ENCODE data around the gene TPGS2. TPM values are rescaled to one million over a fixed set of nuclear protein-coding genes. Genes with fewer than 3 reads are reported as not detected.
"Not testable (repeated sequence)": the region's sequence is repeated elsewhere in the genome, so short reads cannot be mapped to it uniquely, and the experiment has no call there.

The TPGS2 gene, protein sequence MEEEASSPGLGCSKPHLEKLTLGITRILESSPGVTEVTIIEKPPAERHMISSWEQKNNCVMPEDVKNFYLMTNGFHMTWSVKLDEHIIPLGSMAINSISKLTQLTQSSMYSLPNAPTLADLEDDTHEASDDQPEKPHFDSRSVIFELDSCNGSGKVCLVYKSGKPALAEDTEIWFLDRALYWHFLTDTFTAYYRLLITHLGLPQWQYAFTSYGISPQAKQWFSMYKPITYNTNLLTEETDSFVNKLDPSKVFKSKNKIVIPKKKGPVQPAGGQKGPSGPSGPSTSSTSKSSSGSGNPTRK
- 231 TPM for polyA plus RNA-seq (2012; ENCODE audit: insufficient read depth, insufficient read length)

DNA sequence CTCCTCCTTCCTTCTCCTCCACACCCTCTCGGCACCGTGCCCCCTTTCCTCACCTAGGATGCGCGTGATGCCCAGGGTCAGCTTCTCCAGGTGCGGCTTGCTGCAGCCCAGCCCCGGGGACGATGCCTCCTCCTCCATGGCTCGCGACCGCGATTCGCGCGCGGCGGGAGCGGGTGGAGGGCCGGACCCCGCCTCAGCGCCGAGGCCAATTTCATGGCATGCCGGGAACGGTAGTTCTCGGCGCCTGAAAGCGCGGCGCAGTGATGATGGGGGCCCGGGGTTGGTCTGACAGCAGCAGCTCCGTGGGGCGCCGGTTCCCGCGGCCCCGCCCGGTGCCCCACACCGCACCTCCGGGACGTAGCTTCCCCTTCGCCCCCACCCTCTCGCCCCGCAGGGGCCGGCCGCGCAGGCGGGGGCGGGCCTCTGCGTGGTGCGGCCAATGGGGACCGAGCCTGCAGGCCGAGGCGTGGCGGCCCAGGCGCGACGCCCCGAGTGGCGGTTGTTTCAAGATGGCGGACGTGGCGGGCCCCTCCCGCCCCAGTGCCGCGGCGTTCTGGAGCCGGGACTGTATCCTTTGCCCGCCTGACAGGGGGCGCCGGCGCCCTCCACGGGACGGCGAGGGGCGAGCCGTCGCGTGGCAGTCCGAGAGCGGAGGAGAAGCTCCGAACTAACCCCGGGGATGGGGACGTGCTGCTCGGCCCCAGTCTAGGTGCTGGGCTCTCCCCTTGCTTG, at the start of gene TPGS2, which contains the start of gene KIAA1328:
Gene TPGS2, minus strand, starts transcription at position 373 of the 732 bp plus-strand sequence. Its CDS starts 235 bp downstream, at position 138.
Gene KIAA1328, plus strand, starts transcription at position 498 of the 732 bp plus-strand sequence. Its CDS starts 12 bp downstream, at position 510.
- H3K4me3 ChIP-seq (ENCODE audit: low read length), result peak within 1 kb of the TSS; percentile 95
- DNase-seq (ENCODE audit: low read depth, low spot score), result peak; percentile 79

DNA sequence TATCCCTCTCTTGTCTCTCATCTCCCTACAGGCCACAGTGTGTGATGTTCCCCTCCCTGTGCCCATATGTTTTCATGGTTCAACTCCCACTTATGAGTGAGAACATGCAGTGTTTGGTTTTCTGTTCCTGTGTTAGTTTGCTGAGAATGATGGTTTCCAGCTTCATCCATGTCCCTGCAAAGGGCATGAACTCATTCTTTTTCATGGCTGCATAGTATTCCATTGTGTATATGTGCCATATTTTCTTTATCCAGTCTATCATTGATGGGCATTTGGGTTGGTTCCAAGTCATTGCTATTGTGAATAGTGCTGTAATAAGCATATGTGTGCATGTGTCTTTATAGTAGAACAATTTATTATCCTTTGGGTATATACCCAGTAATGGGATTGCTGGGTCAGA, 45.0 kb upstream of the TPGS2 start:
- H3K4me3 ChIP-seq (ENCODE audit: low read length); DNase-seq (ENCODE audit: low read depth, low spot score): not testable (repeated sequence)

DNA sequence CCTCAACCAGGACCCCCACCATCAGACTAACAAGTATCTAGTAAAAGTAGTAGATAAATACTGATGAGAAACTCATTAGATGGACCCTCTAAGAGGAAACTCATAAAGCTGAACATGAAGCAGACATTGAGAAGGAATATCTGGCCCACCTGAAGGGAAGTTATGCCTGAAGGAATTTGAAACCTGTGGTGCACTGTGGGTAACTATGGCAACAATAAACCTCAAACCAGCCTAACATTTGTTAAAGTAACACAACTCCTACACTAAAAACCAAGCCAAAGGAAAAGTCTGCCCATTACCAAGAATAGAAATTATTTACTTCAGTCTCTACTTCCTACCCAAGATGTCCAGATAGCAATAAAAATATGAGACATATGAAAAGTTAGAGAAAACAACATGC, 43.5 kb upstream of the TPGS2 start:
- no peak overlapping the region for H3K4me3 ChIP-seq (ENCODE audit: low read length)
- no peak for DNase-seq (ENCODE audit: low read depth, low spot score)

DNA sequence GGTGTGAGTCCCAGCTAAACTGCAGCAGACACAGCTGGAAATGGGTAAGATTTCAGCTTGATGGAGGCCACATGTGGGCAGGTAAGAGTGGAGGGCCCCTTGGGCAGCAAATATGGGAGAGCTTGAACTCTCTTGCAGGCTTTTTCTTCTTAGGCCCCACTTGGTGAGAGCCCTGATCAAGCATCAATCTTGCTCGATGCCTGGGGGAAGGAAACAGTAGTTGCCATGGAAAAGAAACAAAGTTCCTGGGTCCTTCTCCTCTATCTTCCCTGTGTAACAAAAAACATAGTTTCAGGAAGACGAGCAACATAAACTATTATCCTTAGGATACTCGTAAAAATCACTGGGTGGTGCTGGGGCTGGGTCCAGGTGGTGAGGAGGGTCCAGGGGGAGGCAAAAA, 43.0 kb upstream of the TPGS2 start:
- H3K4me3 ChIP-seq (ENCODE audit: low read length), result no peak overlapping the region
- no peak for DNase-seq (ENCODE audit: low read depth, low spot score)

DNA sequence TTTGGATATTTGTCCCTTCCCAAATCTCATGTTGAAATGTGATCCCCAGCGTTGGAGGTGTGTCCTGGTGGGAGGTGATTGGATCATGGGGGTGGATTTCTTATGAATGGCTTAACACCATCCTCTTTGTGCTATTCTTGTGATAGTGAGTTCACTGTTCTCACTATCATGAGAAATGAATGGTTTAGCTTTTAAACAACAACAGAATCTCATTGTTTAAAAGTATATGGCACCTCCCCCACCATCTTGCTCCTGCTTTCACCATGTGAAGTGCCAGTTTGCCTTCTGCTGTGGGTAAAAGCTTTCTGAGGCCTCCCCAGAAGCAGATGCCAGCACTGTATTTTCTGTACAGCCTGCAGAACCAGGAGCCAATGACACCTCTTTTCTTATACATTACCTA, 38.3 kb upstream of the TPGS2 start:
- no peak for DNase-seq (ENCODE audit: low read depth, low spot score)
- no peak overlapping the region for H3K4me3 ChIP-seq (ENCODE audit: low read length)

DNA sequence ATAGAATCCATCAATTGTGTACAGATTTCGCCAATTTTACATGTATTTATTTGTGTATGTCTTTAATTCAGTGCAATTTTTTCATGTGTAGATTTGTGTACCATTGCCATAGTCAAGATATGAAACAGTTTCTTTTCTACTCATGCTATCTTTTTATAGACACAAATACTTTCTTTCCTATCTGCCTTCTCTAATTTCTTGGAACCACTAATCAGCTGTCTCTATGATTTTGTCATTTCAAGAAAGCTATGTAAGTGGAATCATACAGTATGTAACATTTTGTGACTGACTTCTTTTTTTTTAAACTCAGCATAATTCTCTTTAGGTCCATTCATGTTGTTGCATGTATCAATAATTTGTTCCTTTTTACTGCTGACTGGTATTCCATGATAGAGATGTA, 33.4 kb upstream of the TPGS2 start:
- H3K4me3 ChIP-seq (ENCODE audit: low read length), result no peak overlapping the region
- DNase-seq (ENCODE audit: low read depth, low spot score), result no peak

DNA sequence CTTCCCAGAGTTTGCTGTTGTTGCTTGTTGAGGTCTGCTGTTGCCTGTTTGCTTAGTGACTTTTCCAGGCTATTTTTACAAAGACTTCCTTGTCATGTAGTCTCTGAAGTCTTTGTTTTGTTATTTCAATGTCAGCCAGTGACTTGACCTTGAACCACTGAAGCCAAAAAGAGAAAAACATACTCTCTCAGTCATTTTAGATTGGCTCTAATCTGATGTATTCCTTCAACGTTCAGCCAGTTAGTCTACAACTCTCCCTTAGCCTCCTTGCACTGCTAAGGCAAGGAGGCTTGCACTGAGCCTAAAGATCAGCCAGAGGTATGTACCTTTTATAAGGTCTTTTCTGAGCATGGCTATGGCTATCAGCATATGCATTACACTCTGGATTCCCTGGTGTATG, 28.0 kb upstream of the TPGS2 start:
- no peak overlapping the region for H3K4me3 ChIP-seq (ENCODE audit: low read length)
- no peak for DNase-seq (ENCODE audit: low read depth, low spot score)

DNA sequence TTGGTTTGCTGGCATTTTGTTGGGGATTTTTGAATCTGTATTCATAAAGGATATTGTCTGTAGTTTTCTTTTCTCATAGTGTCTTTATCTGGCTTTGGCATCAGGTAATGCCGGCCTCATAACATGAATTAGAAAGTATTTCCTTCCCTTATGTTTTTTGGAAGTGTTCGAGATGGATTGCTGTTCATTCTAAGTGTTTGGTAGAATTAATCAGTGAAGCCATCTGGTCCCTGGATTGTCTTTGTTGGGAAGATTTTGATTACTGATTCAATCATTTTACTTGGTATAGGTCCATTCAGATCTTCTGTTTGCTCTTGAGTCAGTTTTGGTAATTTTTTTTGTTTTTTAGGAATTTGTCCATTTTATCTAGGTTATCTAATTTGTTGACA, 22.4 kb upstream of the TPGS2 start:
- no peak for DNase-seq (ENCODE audit: low read depth, low spot score)
- H3K4me3 ChIP-seq (ENCODE audit: low read length), result no peak overlapping the region

DNA sequence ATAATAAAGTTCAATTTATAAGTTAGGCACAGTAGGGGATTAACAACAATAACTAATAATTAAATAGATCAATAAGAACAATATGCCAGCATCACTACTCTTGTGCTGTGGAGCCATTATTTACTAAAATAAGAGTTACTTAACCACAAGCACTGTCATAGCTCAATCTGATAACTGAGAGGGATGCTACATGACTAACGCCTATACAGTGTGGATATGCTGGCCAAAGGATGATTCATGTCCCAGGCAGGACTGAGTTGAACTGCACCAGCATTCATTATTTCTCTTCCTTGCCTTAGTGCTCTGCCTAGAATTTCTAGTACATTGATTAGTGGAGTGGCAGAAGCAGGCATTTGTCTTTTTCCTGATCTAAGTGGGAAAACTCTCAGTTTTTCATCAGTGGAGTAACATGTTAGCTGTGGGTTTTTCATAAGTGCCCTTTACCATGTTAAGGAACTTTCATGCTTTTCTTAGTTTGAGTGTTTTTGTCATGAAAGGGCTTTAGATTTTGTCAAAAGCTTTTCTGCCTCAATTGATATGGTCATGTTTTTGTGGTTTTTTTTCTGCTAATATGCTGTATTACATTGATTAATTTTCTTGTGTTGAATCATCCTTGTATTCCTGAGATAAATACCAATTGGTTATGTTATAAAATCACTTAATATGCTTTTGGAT, 21.9 kb upstream of the TPGS2 start:
- no peak overlapping the region for H3K4me3 ChIP-seq (ENCODE audit: low read length)
- no peak for DNase-seq (ENCODE audit: low read depth, low spot score)

DNA sequence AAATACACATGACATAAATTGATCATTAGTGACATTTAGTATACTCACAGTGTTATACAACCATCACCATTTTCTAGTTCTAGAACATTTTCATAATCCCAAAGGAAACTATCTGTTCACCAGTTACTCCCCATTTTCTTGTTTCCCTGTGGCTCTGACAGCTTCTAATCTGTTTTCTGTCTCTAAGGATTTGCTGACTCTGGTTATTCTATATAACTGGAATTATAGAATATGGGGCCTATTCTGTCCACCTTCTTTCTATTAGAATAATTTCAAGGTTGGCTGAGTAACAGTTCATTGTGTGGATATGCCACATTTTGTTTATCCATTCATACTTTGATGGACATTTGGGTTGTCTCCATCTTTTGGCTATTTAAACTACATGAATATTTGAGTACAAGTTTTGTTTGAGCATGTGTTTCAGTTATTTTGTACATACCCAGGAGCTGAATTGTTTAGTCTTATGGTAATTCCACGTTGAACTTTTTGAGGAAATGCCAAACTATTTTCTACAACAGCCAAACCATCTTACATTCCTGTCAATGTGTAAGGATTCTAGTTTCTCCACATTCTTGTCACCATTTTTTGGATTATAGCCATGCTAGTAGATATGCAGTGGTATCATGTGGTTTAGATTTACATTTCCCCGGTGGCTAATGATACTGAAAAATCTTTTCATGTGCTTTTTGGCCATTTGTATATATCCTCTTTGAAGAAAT, 20.6 kb upstream of the TPGS2 start:
- H3K4me3 ChIP-seq (ENCODE audit: low read length), result no peak overlapping the region
- DNase-seq (ENCODE audit: low read depth, low spot score), result no peak

DNA sequence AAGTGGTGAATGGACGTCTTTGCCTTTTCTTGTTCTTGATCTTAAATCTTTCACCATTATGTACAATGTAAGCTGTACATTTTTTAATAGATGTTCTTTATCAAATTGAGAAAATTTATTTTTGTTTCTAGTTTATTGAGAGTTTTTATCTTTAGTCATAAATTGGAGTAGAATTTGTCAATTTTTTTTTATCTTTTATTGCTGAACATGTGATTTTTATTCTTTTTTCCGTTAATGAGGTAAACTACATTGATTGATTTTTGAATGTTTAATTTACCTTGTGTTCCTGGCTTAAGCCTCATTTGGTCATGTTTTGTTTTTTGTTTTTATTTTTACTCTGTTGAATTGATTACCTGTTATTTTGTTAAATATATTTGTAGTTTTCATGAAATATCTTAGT, 19.8 kb upstream of the TPGS2 start:
- DNase-seq (ENCODE audit: low read depth, low spot score), result no peak
- no peak overlapping the region for H3K4me3 ChIP-seq (ENCODE audit: low read length)

DNA sequence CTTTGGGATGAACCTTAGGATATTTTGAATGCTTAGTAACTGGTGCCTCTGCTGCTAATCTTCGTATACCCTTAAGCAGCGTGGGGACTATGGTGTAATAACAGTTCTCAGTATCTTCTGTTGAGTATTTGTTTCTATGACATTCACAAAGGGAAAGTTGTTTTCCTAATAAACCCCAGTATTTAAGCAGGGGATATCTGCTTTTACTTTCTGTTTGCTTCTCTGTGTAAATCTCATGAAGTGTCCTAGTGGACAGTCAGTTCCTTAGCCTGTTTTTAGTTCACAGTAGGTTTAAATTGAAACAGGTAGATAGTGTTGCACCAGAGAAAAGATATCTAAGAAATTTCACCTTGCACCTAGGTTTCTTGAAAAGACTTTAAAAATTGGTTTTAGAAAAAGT, 15.0 kb upstream of the TPGS2 start:
- no peak overlapping the region for H3K4me3 ChIP-seq (ENCODE audit: low read length)
- no peak for DNase-seq (ENCODE audit: low read depth, low spot score)

DNA sequence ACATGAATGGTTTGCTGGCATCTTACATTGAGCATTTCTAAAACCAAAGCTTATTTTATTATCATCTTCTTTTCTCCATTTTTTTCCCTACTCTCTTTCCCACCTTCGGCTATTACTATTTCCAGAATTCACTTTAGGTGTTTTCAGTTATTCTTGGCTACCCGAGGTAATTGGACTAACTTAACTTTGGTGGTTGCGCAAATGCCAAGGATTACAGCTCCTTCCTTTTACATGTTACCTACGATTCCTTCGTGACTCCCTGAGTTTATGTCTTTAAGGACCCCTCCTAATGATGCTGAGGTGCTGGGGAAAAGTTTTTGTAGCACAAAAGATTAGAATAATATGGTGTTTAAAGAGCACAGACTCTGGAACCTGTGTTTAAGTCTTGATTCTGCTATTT, 14.4 kb upstream of the TPGS2 start:
- DNase-seq (ENCODE audit: low read depth, low spot score), result no peak
- no peak overlapping the region for H3K4me3 ChIP-seq (ENCODE audit: low read length)

DNA sequence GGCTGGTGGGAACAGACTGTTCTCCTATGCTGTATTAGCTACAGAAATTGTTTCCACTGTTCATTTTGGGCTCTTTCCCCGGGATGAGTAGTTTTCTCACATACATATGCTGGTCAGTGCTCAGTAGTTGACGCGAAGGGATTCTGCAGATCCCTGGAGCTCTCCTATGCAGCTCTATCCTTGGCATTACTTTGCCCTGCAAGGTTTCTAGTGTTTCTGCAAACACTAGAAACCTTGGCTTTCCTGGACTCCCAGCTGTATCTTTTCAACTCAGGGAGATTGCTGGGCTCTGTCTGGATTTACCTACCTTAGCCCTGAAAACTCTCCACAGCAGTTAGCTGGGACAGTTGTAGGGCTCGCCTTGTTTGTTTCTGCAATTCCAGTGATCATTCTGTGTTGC, 11.0 kb upstream of the TPGS2 start:
- no peak for DNase-seq (ENCODE audit: low read depth, low spot score)

DNA sequence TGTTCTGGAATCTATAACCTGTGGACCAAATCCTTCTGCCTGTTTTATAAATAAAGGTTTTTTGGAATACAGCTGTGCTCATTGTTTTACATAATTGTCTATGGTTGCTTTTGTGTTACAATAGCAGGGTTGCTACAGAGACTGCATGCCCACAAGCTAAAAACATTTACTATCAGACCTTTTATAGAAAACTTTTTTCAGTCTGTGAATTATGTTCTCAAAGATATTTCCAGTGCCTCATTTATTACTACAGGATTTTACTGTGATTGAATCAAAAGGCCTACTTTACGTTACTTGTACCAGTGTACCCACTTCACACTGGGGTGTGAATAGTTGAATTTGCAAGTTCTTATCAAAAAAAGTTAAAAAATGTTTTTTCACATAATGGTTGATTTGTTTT, 7.1 kb upstream of the TPGS2 start:
- no peak overlapping the region for H3K4me3 ChIP-seq (ENCODE audit: low read length)
- DNase-seq (ENCODE audit: low read depth, low spot score), result no peak

More for the DNA sequence above, 11.0 kb upstream of the TPGS2 start:
- no peak overlapping the region for H3K4me3 ChIP-seq (ENCODE audit: low read length)

DNA sequence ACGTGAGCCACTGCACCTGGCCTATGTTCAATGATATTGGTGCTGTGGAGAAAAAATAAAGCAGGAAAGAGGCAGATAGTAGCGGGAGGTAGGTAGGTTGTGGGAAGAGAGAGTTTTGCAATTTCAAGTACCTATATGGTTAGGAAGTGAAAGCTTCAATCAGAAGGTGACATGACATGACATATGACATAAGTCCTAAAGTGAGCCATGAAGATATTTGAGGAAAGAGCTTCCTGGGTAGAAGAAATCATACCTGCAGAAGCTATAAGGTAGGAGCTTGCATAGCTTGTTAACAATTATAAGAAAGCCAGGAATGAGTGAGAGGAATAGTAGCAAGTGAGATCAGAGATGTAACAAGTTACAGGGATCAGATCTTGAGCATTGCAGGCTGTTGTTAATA, 4.3 kb upstream of the TPGS2 start:
- H3K4me3 ChIP-seq (ENCODE audit: low read length), result no peak overlapping the region
- no peak for DNase-seq (ENCODE audit: low read depth, low spot score)

DNA sequence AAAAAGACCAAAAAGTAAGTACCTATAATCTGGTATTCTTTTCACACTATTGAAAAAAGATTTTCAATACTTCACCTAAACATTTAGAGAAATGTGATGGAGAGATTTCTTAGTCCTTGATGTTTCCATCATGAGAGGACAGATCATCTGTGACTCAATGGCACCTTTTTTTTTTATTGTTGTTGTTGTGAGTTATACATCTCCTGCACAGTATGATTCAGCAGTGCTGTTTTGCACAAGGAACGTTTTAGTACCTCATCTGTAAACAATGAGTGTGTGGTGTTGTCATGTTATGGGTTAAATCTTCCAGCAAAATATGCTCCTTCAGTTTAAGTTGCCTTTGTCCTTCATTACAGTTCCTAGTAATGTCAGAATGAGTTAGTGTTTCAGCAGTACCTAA, 2.3 kb upstream of the TPGS2 start:
- DNase-seq (ENCODE audit: low read depth, low spot score), result no peak
- no peak overlapping the region for H3K4me3 ChIP-seq (ENCODE audit: low read length)

DNA sequence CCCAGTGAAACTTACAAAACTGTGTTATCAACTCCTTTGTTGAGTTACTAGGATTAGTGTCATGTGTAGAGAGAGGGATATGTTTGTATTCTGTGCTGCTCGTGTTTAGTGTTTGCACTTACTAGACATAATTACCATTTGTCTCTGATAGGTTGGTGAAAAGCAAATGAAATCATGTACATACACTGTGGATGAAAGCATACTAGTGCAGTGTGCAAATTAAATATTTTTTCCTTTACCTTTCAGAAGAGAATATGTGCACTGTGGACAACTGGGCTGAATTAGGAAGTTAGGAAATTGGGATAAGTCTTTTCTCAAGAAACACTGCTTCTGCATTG, 1.3 kb upstream of the TPGS2 start:
- peak overlapping the region; percentile 95; the same call in 1 of the 2 replicates for H3K4me3 ChIP-seq (ENCODE audit: low read length)
- DNase-seq (ENCODE audit: low read depth, low spot score), result no peak

DNA sequence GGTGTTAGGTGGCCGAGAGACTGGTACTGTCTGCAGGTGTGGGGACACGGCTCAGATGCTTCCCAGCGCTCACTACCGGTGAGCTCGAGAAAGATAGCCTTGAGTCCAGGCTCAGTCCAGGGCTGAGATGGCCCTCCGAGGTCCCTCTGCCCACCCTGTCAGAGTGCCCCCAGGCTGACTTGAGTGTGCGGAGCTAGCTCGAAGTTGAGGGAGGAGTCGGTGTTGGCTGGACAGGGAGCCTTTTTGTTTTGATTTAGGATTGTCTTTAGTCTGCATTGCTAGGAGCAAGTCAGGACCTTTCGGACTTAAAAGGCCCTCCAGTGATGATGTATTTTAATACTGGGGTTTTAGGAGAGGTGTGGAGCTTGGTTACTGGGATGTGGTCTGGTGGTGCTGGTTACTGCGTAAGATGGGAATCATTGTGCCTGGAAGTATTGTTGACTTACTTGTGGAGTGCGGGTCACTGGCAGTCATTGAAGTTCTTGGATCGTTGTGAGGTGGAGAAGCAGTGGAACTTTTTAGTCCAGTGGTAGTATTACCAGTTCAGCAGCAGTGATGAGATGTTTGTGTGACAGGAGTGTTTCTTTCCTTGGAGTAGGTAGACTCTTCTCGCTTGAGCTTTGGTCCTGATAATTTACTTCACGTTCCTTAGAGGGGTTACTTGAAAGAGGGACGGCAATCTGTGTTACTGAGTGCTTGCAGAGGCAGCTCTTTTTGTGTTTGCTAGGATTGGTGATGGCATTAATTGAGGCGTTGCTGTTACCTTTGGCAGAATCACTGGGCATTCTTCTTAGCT, 758 bp upstream of the TPGS2 start:
- DNase-seq (ENCODE audit: low read depth, low spot score), result no peak
- H3K4me3 ChIP-seq (ENCODE audit: low read length), result peak overlapping the region; percentile 95

All from Jurkat, Clone E6-1 (cell line).